RWPE2 (cell line): ENCODE data around the gene KRTAP12-1.

ENCODE experiments used
- ATAC-seq: fragments of 200-7000 bp; cut with Tn5 transposase; 3 replicates; pipeline ENCODE4 v1.9.1; 2021; ENCODE audit warnings: low read depth
- DNase-seq: peaks from one replicate; pipeline ENCODE4 v3.0.0-alpha.2; 2020; ENCODE audit warnings: low spot score
- H3K27ac ChIP-seq: fragments of 450-650 bp; 2 replicates; pipeline ENCODE4 v1.5.1; 2017; ENCODE audit warnings: mild to moderate bottlenecking; ENCODE audit not compliant: poor library complexity, severe bottlenecking
- H3K27me3 ChIP-seq: fragments of 250-450 bp; sonication (Bioruptor Pico); 2 replicates; pipeline ENCODE4 v1.5.1; 2021; ENCODE audit warnings: mild to moderate bottlenecking, moderate library complexity; ENCODE audit not compliant: insufficient read depth, poor library complexity, severe bottlenecking
- H3K36me3 ChIP-seq: fragments of 250-450 bp; sonication (Bioruptor Pico); 2 replicates; pipeline ENCODE4 v1.5.1; 2020; ENCODE audit warnings: low read depth, mild to moderate bottlenecking, moderate library complexity
- H3K4me1 ChIP-seq: fragments of 250-450 bp; sonication (Bioruptor Pico); 2 replicates; pipeline ENCODE4 v1.5.1; 2021; ENCODE audit warnings: mild to moderate bottlenecking, moderate library complexity; ENCODE audit not compliant: insufficient read depth, poor library complexity, severe bottlenecking
- H3K4me3 ChIP-seq: fragments of 250-450 bp; sonication (Bioruptor Pico); 2 replicates; pipeline ENCODE4 v1.5.1; 2021; ENCODE audit warnings: mild to moderate bottlenecking, moderate library complexity; ENCODE audit not compliant: severe bottlenecking
- H3K9me3 ChIP-seq: fragments of 250-450 bp; sonication (Bioruptor Pico); 2 replicates; pipeline ENCODE4 v1.5.1; 2021; ENCODE audit warnings: mild to moderate bottlenecking, moderate library complexity; ENCODE audit not compliant: severe bottlenecking
- CTCF ChIP-seq: fragments of 450-650 bp; IDR thresholded peaks from one replicate; pipeline ENCODE4 v1.5.1; 2017; ENCODE audit warnings: mild to moderate bottlenecking, moderate library complexity; ENCODE audit not compliant: poor library complexity, severe bottlenecking

KRTAP12-1 gene

GRCh38 chr21:44728716-44729115, 46.8 kb upstream of the KRTAP12-1 start:
- Histone ChIP-seq H3K27ac (no peak overlapping the region), H3K36me3 (no peaks in the 10 kb centered on the region), H3K9me3 (no peaks in the 10 kb centered on the region), H3K27me3 (peaks cover 31% of the 10 kb centered on the region), H3K4me1 (no peaks in the 10 kb centered on the region), H3K4me3 (no peak overlapping the region)
- TF ChIP-seq CTCF = no peak
- no peak for ATAC-seq
- DNase-seq = no peak

- Histone ChIP-seq H3K4me3 (no peak overlapping the region), H3K27me3 (peaks cover 41% of the 10 kb centered on the region), H3K36me3 (no peaks in the 10 kb centered on the region), H3K27ac (no peak overlapping the region), H3K4me1 (no peaks in the 10 kb centered on the region), H3K9me3 (no peaks in the 10 kb centered on the region)
- TF ChIP-seq CTCF = no peak
- no peak for ATAC-seq
- DNase-seq = no peak
Observed at GRCh38 chr21:44727757-44728156, 45.8 kb upstream of the KRTAP12-1 start.

GRCh38 chr21:44727321-44727720, 45.4 kb upstream of the KRTAP12-1 start:
- ATAC-seq (no peak), DNase-seq (no peak)
- H3K4me3 ChIP-seq = no peak overlapping the region
- no peaks in the 10 kb centered on the region for H3K9me3 ChIP-seq
- no peak for TF ChIP-seq CTCF
- peaks cover 45% of the 10 kb centered on the region for H3K27me3 ChIP-seq
- H3K27ac ChIP-seq = no peak overlapping the region
- no peaks in the 10 kb centered on the region for H3K36me3 ChIP-seq
- no peaks in the 10 kb centered on the region for H3K4me1 ChIP-seq

GRCh38 chr21:44726826-44727225, 44.9 kb upstream of the KRTAP12-1 start:
- no peak for DNase-seq
- no peak for ATAC-seq

More at GRCh38 chr21:44726826-44727225, 44.9 kb upstream of the KRTAP12-1 start:
- peaks cover 45% of the 10 kb centered on the region for H3K27me3 ChIP-seq
- H3K36me3 ChIP-seq = no peaks in the 10 kb centered on the region
- no peaks in the 10 kb centered on the region for H3K4me1 ChIP-seq
- H3K27ac ChIP-seq = no peak overlapping the region
- H3K4me3 ChIP-seq = no peak overlapping the region
- no peaks in the 10 kb centered on the region for H3K9me3 ChIP-seq
- TF ChIP-seq CTCF = no peak
